Measurements from ENCODE around the gene GLI2. TPM values are rescaled to one million over a fixed set of nuclear protein-coding genes. Genes with fewer than 3 reads are reported as not detected.
A peak's percentile ranks its signal among the peaks of the same experiment; 100 is the strongest.

GLI2 gene
- 1 to 10 TPM; 1.9 to 7.9 (median 5.5) TPM for total RNA-seq

DNA sequence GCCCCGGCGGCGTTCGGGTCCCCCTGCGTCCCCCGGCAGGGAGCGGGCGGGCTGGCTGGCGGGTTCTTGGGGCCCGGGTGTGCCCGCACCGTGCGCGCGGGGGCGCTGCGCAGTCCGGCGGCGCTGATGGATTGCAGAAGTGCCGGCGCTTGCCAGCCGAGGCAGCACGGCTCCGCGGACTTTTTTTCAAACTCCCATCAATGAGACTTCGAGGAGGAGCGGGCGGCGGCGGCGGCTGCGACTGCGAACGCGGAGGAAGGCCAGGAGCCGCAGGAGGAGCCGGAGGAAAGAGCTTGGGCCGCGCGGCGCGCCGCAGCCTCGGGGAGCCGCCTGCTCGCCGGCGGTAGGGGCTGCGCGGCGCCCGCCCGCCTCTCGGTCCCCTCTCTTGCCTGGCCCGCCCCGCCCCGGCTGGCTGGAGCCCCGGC lies at the start of gene GLI2:
Gene GLI2 (plus strand): TSS at position 123 of the 425 bp plus-strand sequence. CDS start 61,453 bp downstream, outside the sequence.
- peaks cover 42% of the 10 kb centered on the region for H3K4me1 ChIP-seq
- H3K27ac ChIP-seq, result peak within 1 kb of the TSS; percentile 72
- H3K9me3 ChIP-seq, result no peaks in the 10 kb centered on the region
- peaks cover 46% of the 10 kb centered on the region for H3K27me3 ChIP-seq
- WGBS, result no CpG with 5 or more reads among the region's 59 CpGs
- peak in 1 of 2 donors; percentile 86 for DNase-seq (ENCODE audit: low spot score in 2 of 2)
- TF ChIP-seq, protein P1, sequence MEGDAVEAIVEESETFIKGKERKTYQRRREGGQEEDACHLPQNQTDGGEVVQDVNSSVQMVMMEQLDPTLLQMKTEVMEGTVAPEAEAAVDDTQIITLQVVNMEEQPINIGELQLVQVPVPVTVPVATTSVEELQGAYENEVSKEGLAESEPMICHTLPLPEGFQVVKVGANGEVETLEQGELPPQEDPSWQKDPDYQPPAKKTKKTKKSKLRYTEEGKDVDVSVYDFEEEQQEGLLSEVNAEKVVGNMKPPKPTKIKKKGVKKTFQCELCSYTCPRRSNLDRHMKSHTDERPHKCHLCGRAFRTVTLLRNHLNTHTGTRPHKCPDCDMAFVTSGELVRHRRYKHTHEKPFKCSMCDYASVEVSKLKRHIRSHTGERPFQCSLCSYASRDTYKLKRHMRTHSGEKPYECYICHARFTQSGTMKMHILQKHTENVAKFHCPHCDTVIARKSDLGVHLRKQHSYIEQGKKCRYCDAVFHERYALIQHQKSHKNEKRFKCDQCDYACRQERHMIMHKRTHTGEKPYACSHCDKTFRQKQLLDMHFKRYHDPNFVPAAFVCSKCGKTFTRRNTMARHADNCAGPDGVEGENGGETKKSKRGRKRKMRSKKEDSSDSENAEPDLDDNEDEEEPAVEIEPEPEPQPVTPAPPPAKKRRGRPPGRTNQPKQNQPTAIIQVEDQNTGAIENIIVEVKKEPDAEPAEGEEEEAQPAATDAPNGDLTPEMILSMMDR (IDR thresholded peaks at IDR 0.05), result peak; percentile 36 to 81
- TF ChIP-seq EP300 (IDR thresholded peaks at IDR 0.05) (no peak), POLR2AphosphoS5 (IDR thresholded peaks at IDR 0.05) (no peak)
- H3K36me3 ChIP-seq, result no peaks in the 10 kb centered on the region
- peak within 1 kb of the TSS; percentile 64 for H3K4me3 ChIP-seq

- no peaks in the 10 kb centered on the region for H3K36me3 ChIP-seq
- H3K4me1 ChIP-seq, result peaks cover 13% of the 10 kb centered on the region
- TF ChIP-seq POLR2AphosphoS5 (IDR thresholded peaks at IDR 0.05), result no peak
- TF ChIP-seq POLR2A (IDR thresholded peaks at IDR 0.05), result no peak
- TF ChIP-seq, protein P1 (IDR thresholded peaks at IDR 0.05), result no peak
- TF ChIP-seq EP300 (IDR thresholded peaks at IDR 0.05), result no peak
- H3K9me3 ChIP-seq, result no peaks in the 10 kb centered on the region
- DNase-seq (ENCODE audit: low spot score in 2 of 2), result no peak
- no peak overlapping the region for H3K4me3 ChIP-seq
- H3K27ac ChIP-seq, result no peak overlapping the region
- peaks cover 8% of the 10 kb centered on the region for H3K27me3 ChIP-seq
- WGBS, result 90% methylated on average over 9 of the region's 12 CpGs
These were observed 49.7 kb upstream of the GLI2 start for GRCh38 chr2:120685974-120686297.

DNA sequence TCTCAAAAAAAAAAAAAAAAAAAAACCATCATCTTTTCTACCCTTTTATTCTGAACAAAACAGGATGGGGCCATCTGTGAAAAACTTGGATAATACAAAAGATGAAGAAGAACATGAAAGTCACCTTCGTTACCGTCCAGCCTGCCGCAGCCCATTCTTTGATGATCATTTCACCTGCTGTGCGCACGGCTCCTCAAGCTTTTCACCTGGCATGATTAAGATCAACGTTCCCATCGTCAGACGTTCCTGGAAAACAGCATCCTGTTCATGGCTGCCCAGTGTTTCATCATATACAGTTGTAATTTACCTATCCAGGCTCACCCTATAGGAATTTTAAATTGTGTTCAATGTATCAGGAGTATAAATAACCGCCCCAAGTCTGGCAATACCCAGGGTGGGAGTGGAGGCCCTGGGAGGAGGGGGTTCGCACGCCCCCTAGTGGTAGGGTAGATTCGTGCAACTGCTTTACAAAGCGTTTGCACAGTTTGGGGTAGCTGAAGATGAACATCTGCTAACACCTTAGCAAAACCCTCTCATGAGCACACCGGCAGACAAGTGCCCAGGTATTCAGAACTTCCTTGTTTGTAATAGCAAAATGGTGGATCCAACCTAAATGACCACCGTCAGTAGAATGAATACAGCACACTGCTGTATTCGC lies 49.0 kb upstream of the GLI2 start:
- Histone ChIP-seq H3K27ac (no peak overlapping the region), H3K27me3 (peaks cover 8% of the 10 kb centered on the region), H3K9me3 (no peaks in the 10 kb centered on the region), H3K4me3 (no peak overlapping the region), H3K36me3 (no peaks in the 10 kb centered on the region), H3K4me1 (peaks cover 13% of the 10 kb centered on the region)
- peak in 1 of 2 donors; percentile 47 for DNase-seq (ENCODE audit: low spot score in 2 of 2)
- TF ChIP-seq EP300 (IDR thresholded peaks at IDR 0.05) (no peak), POLR2A (IDR thresholded peaks at IDR 0.05) (no peak), POLR2AphosphoS5 (IDR thresholded peaks at IDR 0.05) (no peak)
- TF ChIP-seq, protein P1 (IDR thresholded peaks at IDR 0.05), result no peak
- 82% methylated on average over 15 of the region's 16 CpGs for WGBS

DNA sequence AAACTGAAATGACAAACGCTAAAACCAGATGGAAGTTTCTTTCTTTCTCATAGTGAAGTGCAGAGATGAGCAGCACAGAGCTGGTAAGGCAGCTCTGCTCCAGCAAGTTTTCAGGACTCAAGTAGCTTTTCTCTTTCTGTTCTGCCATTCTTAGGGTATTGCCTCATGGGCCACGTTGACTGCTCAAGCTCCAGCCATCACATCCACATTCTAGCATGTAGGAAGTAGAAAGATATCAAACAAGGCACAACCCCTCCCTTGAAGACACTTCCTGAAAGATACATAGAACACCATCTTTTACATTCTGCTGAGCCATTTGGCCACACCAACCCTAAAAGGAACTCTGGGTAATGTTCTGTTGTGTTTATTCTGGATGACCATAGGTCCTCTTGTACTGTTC lies 48.5 kb upstream of the GLI2 start:
- Histone ChIP-seq H3K27ac (no peak overlapping the region), H3K9me3 (no peaks in the 10 kb centered on the region), H3K27me3 (peaks cover 8% of the 10 kb centered on the region), H3K4me1 (peaks cover 13% of the 10 kb centered on the region), H3K4me3 (no peak overlapping the region), H3K36me3 (no peaks in the 10 kb centered on the region)
- WGBS, result 83% methylated on average over 2 of the region's 2 CpGs
- DNase-seq (ENCODE audit: low spot score in 2 of 2), result no peak
- TF ChIP-seq POLR2AphosphoS5 (IDR thresholded peaks at IDR 0.05) (no peak), POLR2A (IDR thresholded peaks at IDR 0.05) (no peak), EP300 (IDR thresholded peaks at IDR 0.05) (no peak)
- TF ChIP-seq, protein P1 (IDR thresholded peaks at IDR 0.05), result no peak

DNA sequence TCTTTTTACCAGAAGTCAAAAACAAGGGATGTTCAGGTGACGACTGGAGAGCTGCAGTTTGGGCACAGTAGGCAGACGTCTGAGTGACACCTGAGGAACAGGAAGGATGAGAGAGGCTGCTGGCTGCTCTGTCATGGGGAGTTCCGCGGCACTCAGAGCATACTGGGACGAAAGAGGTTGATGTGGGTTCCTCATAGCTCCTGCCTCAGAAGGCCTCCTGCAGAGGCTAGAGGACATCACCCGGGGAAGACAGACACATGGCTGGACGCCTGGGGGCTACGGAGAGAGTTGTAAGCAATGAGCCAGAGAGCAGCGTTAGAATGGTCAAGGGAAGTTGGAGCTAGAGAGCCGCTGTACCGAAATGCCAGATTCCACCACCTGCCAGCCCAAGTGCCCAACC lies 45.1 kb upstream of the GLI2 start:
- 68% methylated on average over 11 of the region's 11 CpGs for WGBS
- Histone ChIP-seq H3K27me3 (peaks cover 24% of the 10 kb centered on the region), H3K4me1 (peaks cover 3% of the 10 kb centered on the region), H3K27ac (no peak overlapping the region), H3K36me3 (no peaks in the 10 kb centered on the region), H3K4me3 (no peak overlapping the region), H3K9me3 (no peaks in the 10 kb centered on the region)
- DNase-seq (ENCODE audit: low spot score in 2 of 2), result no peak
- TF ChIP-seq POLR2A (IDR thresholded peaks at IDR 0.05) (no peak), EP300 (IDR thresholded peaks at IDR 0.05) (no peak)
